ENCODE results near the gene PPDPF.

GRCh38 chr20:63471002-63471716 is 49.4 kb upstream of the PPDPF start:
- no peak for TF ChIP-seq CTCF (IDR thresholded peaks at IDR 0.05)
- no peak for TF ChIP-seq EP300 (IDR thresholded peaks at IDR 0.05)
- no peak for TF ChIP-seq POLR2AphosphoS5 (IDR thresholded peaks at IDR 0.05)

All from suprapubic skin (tissue), 4 donors.